AG04449 (cell line): ENCODE results near the gene OXNAD1.

ENCODE experiments used
- CTCF ChIA-PET: fragments of 350-600 bp; formaldehyde crosslinking; extraction: SDS; loops from one replicate; lab custom pipeline; 2021; ENCODE audit warnings: antibody characterized with exemption; lab: Yijun Ruan, JAX
- POLR2A ChIA-PET: fragments of 400-600, 350-600 bp; formaldehyde crosslinking; extraction: SDS; loops from one replicate; lab custom pipeline; 2020; ENCODE audit warnings: antibody characterized with exemption, inconsistent platforms; lab: Yijun Ruan, JAX
- DNase-seq: peaks from one replicate; pipeline ENCODE4 v3.0.0-alpha.2; 2010; ENCODE audit warnings: low read depth, low spot score
- H3K4me3 ChIP-seq: 2 replicates; pipeline ENCODE4 v1.5.1; 2011; ENCODE audit warnings: low read depth, mild to moderate bottlenecking, control low read depth, low read length
- CTCF ChIP-seq: IDR thresholded peaks from one replicate; pipeline ENCODE4 v1.5.1; 2011; ENCODE audit warnings: mild to moderate bottlenecking, moderate library complexity, low read length, control low read depth, inconsistent platforms; ENCODE audit not compliant: insufficient read depth; ENCODE audit errors: missing control alignments

Gene OXNAD1

GRCh38 chr3:16265455-16265786 lies 409 bp downstream of the OXNAD1 start:
- H3K4me3 ChIP-seq = peak overlapping the region; percentile 98
- DNase-seq = no peak
- ChIA-PET CTCF (interaction anchor here (0.8 to 7.7 kb wide), 16 partner anchors 9 to 454 kb away, joined by 3 to 135 read pairs (median 6); no protein-coding TSS in a partner anchor), POLR2A (interaction anchor here (1.1 kb wide), 4 partner anchors 21 to 246 kb away, joined by 3 to 5 read pairs (median 4); partner anchors contain the start of gene GALNT15)
- TF ChIP-seq CTCF = no peak

GRCh38 chr3:16266714-16267113 lies 1.7 kb downstream of the OXNAD1 start:
- H3K4me3 ChIP-seq = no peak overlapping the region
- no peak for DNase-seq
- TF ChIP-seq CTCF = no peak
- ChIA-PET POLR2A (no interaction called here), CTCF (interaction anchor here (2.1 to 7.7 kb wide), 9 partner anchors 8 to 290 kb away, joined by 5 to 135 read pairs (median 12); no protein-coding TSS in a partner anchor)

- no peak for DNase-seq
- TF ChIP-seq CTCF = no peak
- H3K4me3 ChIP-seq = no peak overlapping the region
- ChIA-PET CTCF (interaction anchor here (0.6 to 7.7 kb wide), 7 partner anchors 11 to 447 kb away, joined by 3 to 135 read pairs (median 50); no protein-coding TSS in a partner anchor), POLR2A (no interaction called here)
These were observed 5.8 kb downstream of the OXNAD1 start for GRCh38 chr3:16270855-16271254.

GRCh38 chr3:16272588-16272987 lies 7.6 kb downstream of the OXNAD1 start:
- DNase-seq = no peak
- CTCF ChIA-PET = interaction anchor here (0.7 to 2.4 kb wide), 6 partner anchors 16 to 315 kb away, joined by 3 to 8 read pairs (median 5); no protein-coding TSS in a partner anchor
- no peak for TF ChIP-seq CTCF
- H3K4me3 ChIP-seq = no peak overlapping the region
- POLR2A ChIA-PET = no interaction called here

- TF ChIP-seq CTCF = no peak
- CTCF ChIA-PET = interaction anchor here (1.0 to 1.9 kb wide), 4 partner anchors 8 to 277 kb away, joined by 3 to 9 read pairs (median 4); partner anchors contain the start of gene OXNAD1
- DNase-seq = no peak
- POLR2A ChIA-PET = no interaction called here
- H3K4me3 ChIP-seq = no peak overlapping the region
These were observed 8.9 kb downstream of the OXNAD1 start for GRCh38 chr3:16273867-16274266.

GRCh38 chr3:16277471-16277870 lies 12.5 kb downstream of the OXNAD1 start:
- no peak overlapping the region for H3K4me3 ChIP-seq
- CTCF ChIA-PET = interaction anchor here (1.5 to 10.9 kb wide), 5 partner anchors 10 to 273 kb away, joined by 5 to 81 read pairs (median 13); partner anchors contain the start of genes DPH3 and OXNAD1
- TF ChIP-seq CTCF = no peak
- POLR2A ChIA-PET = no interaction called here
- DNase-seq = no peak
